ENCODE measurements around the gene ANKRD27.
"Not testable (repeated sequence)": the region's sequence is repeated elsewhere in the genome, so short reads cannot be mapped to it uniquely, and the experiment has no call there.

ANKRD27 gene

GRCh38 chr19:32674931-32675719, at the start of gene ANKRD27:
Gene ANKRD27, minus strand, starts transcription at chr19:32675180. Its CDS starts 16,165 bp downstream, at chr19:32659015.
- peak; percentile 94 to 95 for DNase-seq (ENCODE audit: low read depth in 2 of 2)

GRCh38 chr19:32720936-32721250, 45.9 kb upstream of the ANKRD27 start:
- no peak for DNase-seq (ENCODE audit: low read depth in 2 of 2)

DNA sequence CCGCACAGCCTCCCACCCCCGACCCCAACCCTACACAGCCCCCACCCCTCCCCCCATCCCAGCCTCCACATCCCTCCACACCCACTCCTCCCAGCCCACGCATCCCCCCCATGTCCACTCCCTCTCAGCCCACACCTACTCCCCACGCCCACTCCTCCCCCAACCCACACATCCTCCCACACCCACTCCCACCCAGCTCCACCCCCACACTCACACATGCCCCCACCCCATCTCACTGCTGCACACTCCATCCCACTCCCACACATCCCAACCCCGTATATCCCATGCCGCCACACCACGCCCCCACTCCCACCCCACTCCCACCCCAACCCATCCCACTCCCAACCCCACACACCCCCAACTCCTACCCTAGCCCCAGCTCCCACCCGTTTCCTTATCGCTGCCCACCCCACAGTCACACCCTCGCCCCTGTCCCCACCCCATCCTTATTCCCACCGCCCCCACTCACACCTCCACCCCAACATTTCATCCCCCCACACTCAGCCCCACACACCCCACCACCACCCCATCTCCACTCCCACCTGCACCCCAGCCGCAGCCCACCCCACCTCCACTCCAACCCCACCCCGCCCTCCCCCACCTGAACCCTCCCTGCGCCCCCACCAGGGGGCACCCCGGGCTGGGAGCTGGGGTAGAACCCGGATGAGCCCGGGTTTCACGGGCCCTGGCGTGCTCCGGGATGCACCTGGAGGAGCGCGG, 45.4 kb upstream of the ANKRD27 start:
- DNase-seq (ENCODE audit: low read depth in 2 of 2), result no peak

DNA sequence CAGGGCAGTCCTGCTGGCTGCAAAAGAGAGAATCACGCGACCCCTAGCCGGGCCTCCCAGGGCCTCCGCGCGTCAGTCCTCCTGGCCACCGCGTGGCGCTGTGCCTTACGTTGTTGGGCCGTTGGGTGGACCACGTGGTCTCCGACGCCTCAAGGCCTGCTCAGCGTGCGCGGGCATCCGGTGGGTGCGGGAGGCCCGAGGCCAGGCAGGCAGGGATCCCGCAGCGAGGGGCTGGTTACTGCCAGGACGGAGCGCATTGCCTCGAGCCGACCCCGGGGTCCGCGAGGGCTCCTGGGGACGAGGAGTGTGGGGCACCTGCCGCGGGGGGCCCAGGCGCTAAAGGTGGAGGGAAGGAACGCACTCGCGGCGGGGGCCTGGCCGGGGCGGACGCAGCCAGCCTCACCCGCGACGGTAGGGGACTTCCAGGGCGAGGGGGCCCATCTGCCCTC, 44.7 kb upstream of the ANKRD27 start, which contains the start of gene TDRD12:
Gene TDRD12, plus strand, starts transcription at position 157 of the 449 bp plus-strand sequence. CDS start 306 bp downstream, outside the sequence.
- DNase-seq (ENCODE audit: low read depth in 2 of 2), result no peak

GRCh38 chr19:32718286-32718685, 43.3 kb upstream of the ANKRD27 start:
- DNase-seq (ENCODE audit: low read depth in 2 of 2), result no peak

DNA sequence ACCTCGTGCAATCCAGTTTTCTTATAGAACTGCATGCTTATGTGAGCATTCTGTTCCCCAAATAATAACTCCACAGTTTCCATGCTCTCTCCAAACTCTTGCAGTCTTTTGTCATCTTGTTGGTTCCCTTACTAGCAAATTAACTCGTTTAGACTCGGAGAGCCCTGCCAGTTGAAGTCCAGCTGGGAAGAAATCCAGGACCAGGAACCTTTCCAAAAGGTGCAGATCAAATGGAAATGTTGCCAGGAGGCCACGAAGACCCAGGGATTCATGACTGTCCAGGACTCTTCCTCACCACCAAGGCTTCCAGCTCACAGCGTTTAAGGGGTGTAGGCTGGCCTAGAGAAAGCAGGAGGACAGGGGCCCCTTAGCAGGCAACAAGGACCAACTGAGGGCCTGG, 42.5 kb upstream of the ANKRD27 start:
- no peak for DNase-seq (ENCODE audit: low read depth in 2 of 2)

DNA sequence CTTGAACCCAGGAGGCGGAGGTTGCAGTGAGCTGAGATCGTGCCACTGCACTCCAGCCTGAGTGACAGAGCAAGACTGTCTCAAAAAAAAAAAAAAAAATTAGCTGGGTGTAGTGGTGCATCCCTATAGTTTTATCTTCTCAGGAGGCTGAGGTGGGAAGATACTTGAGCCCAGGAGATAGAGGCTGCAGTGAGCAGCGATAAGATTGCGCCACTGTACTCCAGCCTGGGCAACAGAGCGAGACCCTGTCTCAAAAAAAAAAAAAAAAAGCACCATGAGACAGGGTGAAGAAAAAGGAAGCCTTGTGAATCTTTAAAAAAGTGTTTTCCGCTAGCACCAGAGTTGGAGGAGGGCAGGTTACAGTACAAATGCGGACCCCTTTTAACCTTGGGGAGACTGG, 41.2 kb upstream of the ANKRD27 start:
- not testable (repeated sequence) for DNase-seq (ENCODE audit: low read depth in 2 of 2)

DNA sequence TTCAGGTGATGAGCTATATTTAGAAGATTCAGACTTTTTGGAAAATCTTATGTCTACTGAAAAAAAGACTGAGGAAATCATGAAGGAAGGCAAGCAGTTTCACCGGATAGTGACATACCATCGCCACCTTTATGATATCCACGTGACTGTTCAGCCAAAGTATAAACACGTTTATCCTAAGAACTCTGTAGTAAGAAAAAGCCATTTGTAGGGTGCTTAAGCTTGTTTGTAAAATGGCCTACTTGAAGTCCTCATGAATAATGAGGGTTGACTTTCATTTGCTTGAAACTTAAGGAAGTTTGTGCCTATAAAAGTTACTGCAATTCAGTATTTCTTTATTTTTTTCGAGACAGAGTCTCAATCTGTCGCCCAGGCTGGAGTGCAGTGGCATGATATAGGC, 36.8 kb upstream of the ANKRD27 start:
- no peak for DNase-seq (ENCODE audit: low read depth in 2 of 2)

DNA sequence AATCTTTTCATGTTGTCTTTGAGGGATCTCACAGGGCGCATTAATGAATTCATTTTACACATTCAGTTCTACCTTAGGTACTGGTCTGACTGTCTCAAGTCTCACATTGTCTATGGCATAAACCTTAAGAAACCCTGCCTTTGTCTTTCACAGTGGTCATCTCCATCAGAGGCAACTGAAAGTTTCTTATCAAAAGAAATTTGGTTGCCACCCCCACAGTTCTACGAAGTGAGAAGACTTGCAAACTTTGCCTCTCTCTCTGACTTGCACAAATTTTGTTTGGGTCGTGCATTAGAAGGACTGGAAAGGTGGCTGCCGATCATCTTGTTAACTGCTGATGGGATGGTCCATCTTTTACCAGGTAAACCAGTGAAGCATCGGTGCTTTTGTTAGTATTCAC, 34.1 kb upstream of the ANKRD27 start:
- no peak for DNase-seq (ENCODE audit: low read depth in 2 of 2)

- no peak for DNase-seq (ENCODE audit: low read depth in 2 of 2)
Measured at GRCh38 chr19:32708457-32708856, 33.5 kb upstream of the ANKRD27 start.

- DNase-seq (ENCODE audit: low read depth in 2 of 2), result not testable (repeated sequence)
Measured at GRCh38 chr19:32704006-32704405, 29.0 kb upstream of the ANKRD27 start.

DNA sequence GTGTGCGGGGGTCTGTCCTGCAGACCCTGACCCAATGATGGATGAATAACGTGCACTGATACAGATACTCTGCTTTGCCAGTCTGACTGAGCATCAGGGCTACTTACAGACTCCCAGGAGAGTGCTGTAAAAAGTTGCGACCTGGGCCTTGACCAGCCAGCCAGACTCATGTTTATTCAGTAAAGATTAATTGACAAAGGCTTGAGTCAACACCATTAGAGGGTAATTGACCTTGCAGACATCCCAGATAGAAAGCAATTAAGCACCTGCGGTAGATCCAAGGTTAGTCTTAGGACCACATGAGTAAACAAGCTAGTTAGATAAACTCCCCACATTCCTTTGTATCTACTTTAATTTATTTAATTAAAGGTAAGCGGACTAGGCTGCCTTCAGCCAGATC, 27.0 kb upstream of the ANKRD27 start:
- no peak for DNase-seq (ENCODE audit: low read depth in 2 of 2)

GRCh38 chr19:32700129-32700528, 25.1 kb upstream of the ANKRD27 start:
- not testable (repeated sequence) for DNase-seq (ENCODE audit: low read depth in 2 of 2)

- DNase-seq (ENCODE audit: low read depth in 2 of 2), result not testable (repeated sequence)
Measured at GRCh38 chr19:32696771-32697170, 21.8 kb upstream of the ANKRD27 start.

- DNase-seq (ENCODE audit: low read depth in 2 of 2), result not testable (repeated sequence)
Measured at GRCh38 chr19:32695506-32695905, 20.5 kb upstream of the ANKRD27 start.

DNA sequence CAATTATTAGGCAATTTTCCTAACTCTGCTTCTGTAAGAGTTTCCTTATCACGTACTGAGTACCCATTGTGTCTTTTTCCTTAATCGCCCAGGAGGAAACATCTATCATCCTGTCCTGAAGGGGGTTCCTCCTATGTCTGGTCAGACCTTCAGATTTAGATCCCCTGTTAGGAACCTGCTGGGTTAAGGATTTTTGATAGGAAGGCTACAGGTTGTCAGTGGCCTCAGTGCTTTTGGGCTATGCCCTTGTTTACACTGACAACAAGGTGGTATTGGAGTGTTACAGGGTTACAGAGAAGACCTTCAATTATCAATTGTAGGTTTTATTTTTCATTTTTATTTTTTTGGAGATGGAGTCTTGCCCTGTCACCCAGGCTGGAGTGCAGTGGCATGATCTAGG, 19.9 kb upstream of the ANKRD27 start:
- DNase-seq (ENCODE audit: low read depth in 2 of 2), result not testable (repeated sequence)

GRCh38 chr19:32694316-32694715, 19.3 kb upstream of the ANKRD27 start:
- not testable (repeated sequence) for DNase-seq (ENCODE audit: low read depth in 2 of 2)

DNA sequence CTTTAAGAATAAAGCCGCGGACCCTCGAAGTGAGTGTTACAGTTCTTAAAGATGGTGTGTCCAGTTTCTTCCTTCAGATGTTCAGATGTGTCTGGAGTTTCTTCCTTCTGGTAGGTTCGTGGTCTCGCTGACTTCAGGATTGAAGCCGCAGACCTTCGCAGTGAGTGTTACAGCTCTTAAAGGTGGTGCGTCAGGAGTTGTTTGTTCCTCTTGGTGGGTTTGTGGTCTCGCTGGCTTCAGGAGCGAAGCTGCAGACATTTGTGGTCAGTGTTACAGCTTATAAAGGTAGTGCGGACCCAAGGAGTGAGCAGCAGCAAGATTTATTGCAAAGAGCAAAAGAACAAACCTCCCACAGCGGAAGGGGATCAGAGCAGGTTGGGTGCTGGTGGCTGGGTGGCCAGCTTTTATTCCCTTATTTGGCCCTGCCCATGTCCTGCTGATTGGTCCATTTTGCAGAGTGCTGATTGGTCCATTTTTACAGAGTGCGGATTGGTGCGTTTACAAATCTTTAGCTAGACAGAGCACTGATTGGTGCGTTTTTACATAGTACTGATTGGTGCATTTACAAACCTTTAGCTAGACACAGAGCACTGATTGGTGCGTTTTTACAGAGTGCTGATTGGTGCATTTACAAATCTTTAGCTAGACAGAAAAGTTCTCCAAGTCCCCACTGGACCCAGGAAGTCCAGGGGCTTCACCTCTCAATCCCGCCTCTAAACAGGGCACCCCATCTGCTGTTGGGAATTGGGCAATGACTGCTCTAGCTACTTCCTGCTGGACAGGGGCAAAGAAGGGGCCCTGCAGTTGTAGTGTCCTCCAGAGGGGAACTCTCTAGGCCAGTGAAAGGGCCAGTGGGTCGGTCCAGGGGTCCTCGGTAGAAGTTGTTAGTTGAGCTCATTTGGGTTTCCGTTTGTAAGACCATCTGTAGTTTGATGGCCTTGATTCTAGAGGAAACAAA, 18.4 kb upstream of the ANKRD27 start:
- DNase-seq (ENCODE audit: low read depth in 2 of 2), result not testable (repeated sequence)

DNA sequence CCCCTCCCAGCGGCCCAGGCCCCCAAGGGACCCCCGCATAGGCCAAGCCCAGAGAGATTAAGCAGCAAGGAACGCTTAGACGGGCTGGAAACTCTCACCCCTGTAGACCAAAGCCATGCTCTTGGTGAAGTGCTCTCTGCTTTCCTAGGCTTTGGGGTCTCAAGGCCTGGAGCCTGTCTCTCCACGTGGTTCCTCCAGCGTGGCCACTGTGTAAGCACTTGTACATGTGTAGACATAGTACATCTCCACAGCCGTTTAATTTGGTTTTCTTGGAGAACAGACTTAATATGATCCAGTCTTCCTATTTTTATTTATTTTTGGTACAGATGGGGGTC, 17.7 kb upstream of the ANKRD27 start:
- no peak for DNase-seq (ENCODE audit: low read depth in 2 of 2)

DNA sequence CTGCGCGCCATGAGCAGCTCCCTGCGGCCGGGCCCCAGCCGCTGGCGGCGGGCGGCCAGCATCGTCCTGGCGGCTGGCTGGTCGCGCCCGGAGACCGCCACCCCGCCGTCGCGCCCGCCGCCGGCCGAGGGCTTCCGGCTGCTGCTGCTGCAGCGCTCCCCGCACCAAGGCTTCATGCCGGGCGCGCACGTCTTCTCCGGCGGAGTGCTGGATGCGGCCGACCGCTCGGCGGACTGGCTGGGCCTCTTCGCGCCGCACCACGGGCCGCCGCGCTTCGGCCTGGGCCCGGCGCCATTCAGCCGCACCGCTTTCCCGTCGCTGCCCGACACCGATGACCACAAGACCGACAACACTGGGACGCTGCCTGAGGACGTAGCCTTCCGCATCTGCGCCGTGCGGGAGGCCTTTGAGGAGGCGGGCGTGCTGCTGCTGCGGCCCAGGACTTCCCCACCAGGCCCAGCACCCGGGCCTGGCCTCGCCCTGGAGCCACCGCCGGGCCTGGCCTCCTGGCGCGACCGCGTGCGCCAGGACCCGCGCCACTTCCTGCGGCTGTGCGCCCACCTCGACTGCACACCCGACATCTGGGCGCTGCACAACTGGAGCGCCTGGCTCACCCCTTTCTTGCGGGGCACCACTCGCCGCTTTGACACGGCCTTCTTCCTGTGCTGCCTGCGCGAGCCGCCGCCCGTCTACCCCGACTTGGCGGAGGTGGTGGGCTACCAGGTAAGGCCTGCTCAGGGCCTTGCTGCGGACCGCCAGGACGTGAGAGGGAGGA, 17.2 kb upstream of the ANKRD27 start:
- DNase-seq (ENCODE audit: low read depth in 2 of 2), result peak in 1 of 2 experiments; percentile 25

DNA sequence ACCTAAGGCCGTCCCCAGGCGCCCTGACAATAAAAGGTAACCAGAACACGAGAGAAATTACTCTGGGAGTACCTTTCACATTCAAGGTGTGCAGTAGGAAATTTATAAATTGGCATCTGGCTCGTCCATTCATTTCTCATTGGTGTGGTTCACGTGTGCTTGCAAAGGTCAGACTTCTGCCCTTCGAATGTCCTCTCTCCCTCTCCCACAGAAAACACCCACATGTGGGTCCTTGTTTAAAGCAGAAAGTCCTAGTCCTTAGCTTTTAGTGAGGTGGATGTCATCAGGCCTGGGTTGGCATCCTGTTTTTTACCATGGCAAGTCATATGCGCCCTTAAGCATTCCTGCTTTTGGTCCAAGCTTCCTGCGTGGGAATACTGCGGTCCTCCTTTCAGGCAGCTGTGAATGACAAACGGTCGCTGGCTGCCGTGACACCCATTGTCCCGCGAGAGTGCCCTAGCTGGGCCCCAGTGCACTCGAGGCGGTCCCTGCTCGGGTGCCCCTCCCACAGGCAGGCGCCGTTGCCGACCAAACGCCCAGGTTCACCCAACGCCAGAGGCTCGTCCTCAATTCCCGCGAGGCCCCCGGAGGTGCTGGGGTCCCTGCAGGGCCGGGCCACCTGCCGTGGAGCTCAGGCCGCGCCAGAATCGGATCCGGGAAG, 16.4 kb upstream of the ANKRD27 start, which contains the start of gene NUDT19:
Gene NUDT19, plus strand, starts transcription at position 531 of the 661 bp plus-strand sequence. CDS start 140 bp downstream, outside the sequence.
- peak in 1 of 2 experiments; percentile 56 for DNase-seq (ENCODE audit: low read depth in 2 of 2)
